H1 (cell line): ENCODE measurements around the gene TKFC. TPM values are rescaled to one million over a fixed set of nuclear protein-coding genes. Genes with fewer than 3 reads are reported as not detected.

ENCODE experiments used
- CTCF ChIA-PET: fragments of 300-600 bp; sonication (Branson Sonifier 250); formaldehyde crosslinking; loops from one replicate; lab custom pipeline; 2021; ENCODE audit not compliant: partially characterized antibody; lab: Charles Lee
- POLR2A ChIA-PET: fragments of 300-600 bp; sonication (Branson Sonifier 250); formaldehyde crosslinking; loops from one replicate; lab custom pipeline; 2021; ENCODE audit warnings: inconsistent platforms; ENCODE audit not compliant: partially characterized antibody; lab: Charles Lee
- DNase-seq, 2 experiments: peaks; one replicate each; pipeline versions ENCODE4 v3.0.0 to v3.0.0-alpha.2; 2010 to 2022; ENCODE audit warnings: low spot score in 2 of 2, low read depth in 1 of 2, mixed read lengths in 1 of 2
- FAIRE-seq: peaks from 2 replicates; lab custom pipeline; 2011; peaks lifted over from hg19 to GRCh38; lab: Jason Lieb, UNC
- H2AFZ ChIP-seq: 2 replicates; pipeline ENCODE4 v1.8.1; 2012; ENCODE audit warnings: low read length, inconsistent platforms
- H2AK5ac ChIP-seq: 2 replicates; pipeline ENCODE4 v1.6.1; 2013; ENCODE audit warnings: low read depth, low read length
- H2BK120ac ChIP-seq: replicated peaks from 2 replicates; pipeline ENCODE3; 2013; ENCODE audit warnings: low read depth, low read length, inconsistent platforms
- H2BK12ac ChIP-seq: 2 replicates; pipeline ENCODE4 v1.6.1; 2013; ENCODE audit warnings: low read depth, low read length
- H2BK15ac ChIP-seq: 2 replicates; pipeline ENCODE4 v1.6.1; 2013; ENCODE audit warnings: low read length
- H2BK20ac ChIP-seq: 2 replicates; pipeline ENCODE4 v1.6.1; 2013; ENCODE audit warnings: low read length
- H2BK5ac ChIP-seq: 2 replicates; pipeline ENCODE4 v1.6.1; 2013; ENCODE audit warnings: low read depth, low read length
- H3K14ac ChIP-seq: 2 replicates; pipeline ENCODE4 v1.6.1; 2013; ENCODE audit warnings: inconsistent platforms; ENCODE audit not compliant: insufficient read length
- H3K18ac ChIP-seq: 2 replicates; pipeline ENCODE4 v1.6.1; 2013; ENCODE audit warnings: low read length; ENCODE audit errors: extremely low read depth
- H3K23ac ChIP-seq: 2 replicates; pipeline ENCODE4 v1.6.1; 2013; ENCODE audit warnings: inconsistent platforms; ENCODE audit not compliant: insufficient read length
- H3K23me2 ChIP-seq: 2 replicates; pipeline ENCODE4 v1.6.1; 2013; ENCODE audit warnings: low read depth, low read length
- H3K27ac ChIP-seq: 2 replicates; pipeline ENCODE4 v1.6.1; 2011; ENCODE audit warnings: low read depth, low read length, inconsistent platforms
- H3K27me3 ChIP-seq, 4 experiments: replicated peaks in 1 of 4; 1 replicate in 1 of 4; 2 replicates in 3 of 4; pipeline versions ENCODE4 v1.6.1 to v1.8.1; 2011 to 2013; ENCODE audit warnings: low read length in 3 of 4, mild to moderate bottlenecking in 3 of 4, inconsistent platforms in 2 of 4, mixed read lengths in 2 of 4, moderate library complexity in 1 of 4; ENCODE audit not compliant: control insufficient read depth in 3 of 4, insufficient read depth in 3 of 4; ENCODE audit errors: extremely low read depth in 1 of 4
- H3K36me3 ChIP-seq, 4 experiments: 2 replicates each; pipeline versions ENCODE4 v1.6.1 to v1.8.1; 2011 to 2013; ENCODE audit warnings: mild to moderate bottlenecking in 4 of 4, low read length in 3 of 4, moderate library complexity in 2 of 4, control low read depth in 1 of 4, inconsistent platforms in 1 of 4; ENCODE audit not compliant: insufficient read depth in 4 of 4, control insufficient read depth in 2 of 4
- H3K4ac ChIP-seq: replicated peaks from 2 replicates; pipeline ENCODE3; 2013; ENCODE audit warnings: low read length, low read depth, mixed read lengths, inconsistent platforms; ENCODE audit not compliant: insufficient read length
- H3K4me1 ChIP-seq, 4 experiments: replicated peaks in 1 of 4; 1 replicate in 1 of 4; 2 replicates in 3 of 4; pipeline versions ENCODE4 v1.6.1 to v1.8.1; 2011 to 2013; ENCODE audit warnings: low read length in 3 of 4, inconsistent platforms in 2 of 4, mixed read lengths in 1 of 4; ENCODE audit not compliant: insufficient read depth in 4 of 4, control insufficient read depth in 3 of 4
- H3K4me2 ChIP-seq, 2 experiments: 2 replicates each; pipeline versions ENCODE4 v1.6.1 to v1.8.1; 2011 to 2013; ENCODE audit warnings: low read depth in 2 of 2, low read length in 2 of 2, control low read depth in 1 of 2, inconsistent platforms in 1 of 2, mild to moderate bottlenecking in 1 of 2; ENCODE audit not compliant: insufficient read depth in 1 of 2
- H3K4me3 ChIP-seq, 4 experiments: fragments of 200-600, 300-600 bp in 1 of 4; sonication (generic), shearing (Covaris generic), sonication (Bioruptor Twin) in 1 of 4; 2 replicates each; pipeline versions ENCODE4 v1.5.1 to v1.8.1; 2011 to 2016; ENCODE audit warnings: low read length in 4 of 4, low read depth in 3 of 4, control low read depth in 2 of 4, inconsistent platforms in 2 of 4, mild to moderate bottlenecking in 2 of 4, mixed read lengths in 1 of 4, moderate library complexity in 1 of 4; ENCODE audit not compliant: insufficient read depth in 2 of 4; ENCODE audit errors: extremely low read depth in 1 of 4
- H3K56ac ChIP-seq: replicated peaks from 2 replicates; pipeline ENCODE3; 2013; ENCODE audit warnings: low read depth, mild to moderate bottlenecking, mixed read lengths, low read length, inconsistent platforms; ENCODE audit not compliant: insufficient read length
- H3K79me1 ChIP-seq: 2 replicates; pipeline ENCODE4 v1.6.1; 2013; ENCODE audit warnings: low read depth, low read length, control low read depth
- H3K79me2 ChIP-seq, 2 experiments: 2 replicates each; pipeline versions ENCODE4 v1.6.1 to v1.8.1; 2012 to 2013; ENCODE audit warnings: low read length in 2 of 2, mild to moderate bottlenecking in 2 of 2, inconsistent platforms in 1 of 2; ENCODE audit not compliant: insufficient read depth in 2 of 2, control insufficient read depth in 1 of 2
- H3K9ac ChIP-seq, 4 experiments: replicated peaks in 1 of 4; 1 replicate in 1 of 4; 2 replicates in 3 of 4; pipeline versions ENCODE4 v1.6.1 to v1.8.1; 2011 to 2013; ENCODE audit warnings: low read depth in 3 of 4, low read length in 3 of 4, control low read depth in 2 of 4, mild to moderate bottlenecking in 2 of 4, moderate library complexity in 2 of 4, inconsistent platforms in 1 of 4; ENCODE audit errors: extremely low read depth in 1 of 4
- H3K9me3 ChIP-seq, 2 experiments: 2 replicates each; pipeline versions ENCODE4 v1.6.1 to v1.8.1; 2012 to 2013; ENCODE audit warnings: mild to moderate bottlenecking in 2 of 2, moderate library complexity in 2 of 2, control low read depth in 1 of 2, inconsistent platforms in 1 of 2, low read depth in 1 of 2, low read length in 1 of 2, mixed read lengths in 1 of 2; ENCODE audit not compliant: insufficient read depth in 2 of 2
- H4K20me1 ChIP-seq, 2 experiments: replicated peaks in 1 of 2; 2 replicates each; pipeline versions ENCODE3 to v1.8.1; 2011 to 2013; ENCODE audit warnings: inconsistent platforms in 2 of 2, low read length in 2 of 2, mild to moderate bottlenecking in 1 of 2; ENCODE audit not compliant: insufficient read depth in 2 of 2, control insufficient read depth in 1 of 2
- H4K5ac ChIP-seq: 2 replicates; pipeline ENCODE4 v1.6.1; 2013; ENCODE audit warnings: low read length, low read depth, mixed read lengths, inconsistent platforms; ENCODE audit not compliant: insufficient read length
- H4K8ac ChIP-seq: 2 replicates; pipeline ENCODE4 v1.8.0; 2013; ENCODE audit warnings: mild to moderate bottlenecking, moderate library complexity, low read length, inconsistent platforms; ENCODE audit not compliant: insufficient read depth; ENCODE audit errors: extremely low read depth
- H4K91ac ChIP-seq: replicated peaks from 2 replicates; pipeline ENCODE3; 2013; ENCODE audit warnings: low read length, mixed read lengths, inconsistent platforms; ENCODE audit not compliant: insufficient read length
- RXRA ChIP-seq: IDR thresholded peaks from 2 replicates; pipeline ENCODE4 v1.6.1; 2011; ENCODE audit warnings: low read depth, mild to moderate bottlenecking, low read length, moderate library complexity; ENCODE audit not compliant: insufficient read depth
- TCF12 ChIP-seq: IDR thresholded peaks from 2 replicates; pipeline ENCODE4 v1.6.1; 2011; ENCODE audit warnings: low read depth, mild to moderate bottlenecking, low read length
- WGBS, 2 experiments: shearing (Covaris generic) in 1 of 2; methylation state at CpG; one replicate each; pipeline versions ENCODE4 v1.1.6 to v1.1.7; 2013 to 2015; ENCODE audit warnings: low lambda C conversion rate in 2 of 2, mixed read lengths in 2 of 2, inconsistent platforms in 1 of 2, low coverage in 1 of 2, missing lambda C conversion rate in 1 of 2; ENCODE audit not compliant: insufficient replicate concordance in 2 of 2, insufficient coverage in 1 of 2, insufficient read length in 1 of 2; ENCODE audit errors: extremely low coverage in 1 of 2, missing lambda C conversion rate in 1 of 2; 5-methylcytosine and 5-hydroxymethylcytosine counted together
- polyA plus RNA-seq, 7 experiments: library from polyadenylated mRNA; depleted of rRNA in 3 of 7; stranded (reverse) in 5 of 7; unstranded in 2 of 7; fragments of >200 nt in 5 of 7; fragments of 200-250 nt in 2 of 7; gene quantifications; 1 replicate in 5 of 7; 2 replicates in 1 of 7; 4 replicates in 1 of 7; pipeline versions ENCODE4 v1.2.1 to v1.2.3, GENCODE V29; 2011 to 2013; ENCODE audit warnings: missing spikeins in 2 of 7, mixed read lengths in 2 of 7
- total RNA-seq: library from RNA; stranded (reverse); fragmentation: NEBNext Ultra II Directional; extraction: Animal tissue kit (Norgen Biotek cat#: 25700); gene quantifications from 2 replicates; pipeline ENCODE4 v1.2.1, GENCODE V29; 2021

The TKFC gene
- total and polyA plus RNA-seq, 2 of the 8 experiments (the other 6 are each of a cell fraction or from before 2014, with no cell fraction given) = 53.5 to 55.0 TPM

GRCh38 chr11:61292356-61292755 is 40.7 kb upstream of the TKFC start:
- no peak overlapping the region for H4K91ac ChIP-seq
- H3K56ac ChIP-seq = no peak overlapping the region
- no peak overlapping the region for H2BK20ac ChIP-seq
- peaks cover 0 to 2% (median 0%) of the 10 kb centered on the region in 4 experiments; a peak in 1 of 8 replicates for H3K36me3 ChIP-seq
- H2BK120ac ChIP-seq = no peak overlapping the region
- H4K5ac ChIP-seq = no peak overlapping the region
- H3K23ac ChIP-seq = no peak overlapping the region
- DNase-seq (no peak), FAIRE-seq (no peak)
- no peak overlapping the region for H3K4me3 ChIP-seq
- H3K18ac ChIP-seq = no peak overlapping the region
- peaks cover 7 to 11% of the 10 kb centered on the region in 2 experiments for H4K20me1 ChIP-seq
- no peak overlapping the region for H2BK5ac ChIP-seq
- H3K23me2 ChIP-seq = peaks cover 10% of the 10 kb centered on the region; the same call in 1 of the 2 replicates
- 0 out of 4 replicates have a peak, but pooled peaks cover 0 to 3% of the 10 kb centered on the region in 2 experiments for H3K79me2 ChIP-seq
- no peak overlapping the region for H3K14ac ChIP-seq
- H3K4me2 ChIP-seq = no peak overlapping the region
- ChIA-PET POLR2A (interaction anchor here (1.5 to 6.9 kb wide), 4 partner anchors 9 to 69 kb away, joined by 4 to 54 read pairs (median 22); partner anchors contain the start of genes CYB561A3 and TMEM138), CTCF (interaction anchor here (1.2 to 2.6 kb wide), 3 partner anchors 11 to 38 kb away, joined by 5 to 10 read pairs (median 6); no protein-coding TSS in a partner anchor)
- no peak overlapping the region for H2BK12ac ChIP-seq
- H3K9me3 ChIP-seq = no peaks in the 10 kb centered on the region
- no peak overlapping the region for H3K27ac ChIP-seq
- H2AK5ac ChIP-seq = no peak overlapping the region; the same call in 1 of the 2 replicates
- H3K4ac ChIP-seq = no peak overlapping the region
- no peak overlapping the region for H4K8ac ChIP-seq
- no peak overlapping the region for H2BK15ac ChIP-seq
- peaks cover 1 to 12% (median 7%) of the 10 kb centered on the region in 4 experiments; a peak in 6 of 7 replicates for H3K27me3 ChIP-seq
- H2AFZ ChIP-seq = no peak overlapping the region
- 89% methylated on average over 2 of the region's 2 CpGs; no CpG with 5 or more reads in 1 of the 2 experiments for WGBS, 2 experiments
- no peak overlapping the region for H3K9ac ChIP-seq
- no peaks in the 10 kb centered on the region for H3K79me1 ChIP-seq
- peaks cover 2 to 8% (median 5%) of the 10 kb centered on the region in 4 experiments for H3K4me1 ChIP-seq
- TF ChIP-seq RXRA (no peak), TCF12 (no peak)
